K562 (cell line): ENCODE data around the gene ERCC6L. TPM values are rescaled to one million over a fixed set of nuclear protein-coding genes. Genes with fewer than 3 reads are reported as not detected.

Source experiments
- ATAC-seq: fragments of 200-7000 bp; cut with Tn5 transposase; 3 replicates; pipeline ENCODE4 v1.9.1; 2020; ENCODE audit warnings: moderate library complexity
- BruUV-seq: library from RNA; stranded (reverse); fragments of 400-500 nt; replicated peaks from 2 replicates; lab custom pipeline; 2021; lab: Mats Ljungman, UMichigan
- CTCF ChIA-PET: fragments of 300-600 bp; formaldehyde crosslinking; extraction: SDS; loops from one replicate; lab custom pipeline; 2021; ENCODE audit warnings: low intra/inter-chr PET ratio; lab: Yijun Ruan, JAX
- POLR2A ChIA-PET: fragments of 300-600, 350-650 bp; sonication (Branson Sonifier 250); formaldehyde crosslinking; extraction: SDS; loops from one replicate; lab custom pipeline; 2021; ENCODE audit warnings: antibody characterized with exemption, inconsistent platforms; lab: Yijun Ruan, JAX
- DNase-seq, 4 experiments: peaks; one replicate each; pipeline versions ENCODE4 v3.0.0 to v3.0.0-alpha.2; 2011 to 2018; ENCODE audit warnings: low spot score in 3 of 4, mixed read lengths in 3 of 4; ENCODE audit errors: extremely low read depth in 1 of 4
- FAIRE-seq: peaks from 2 replicates; lab custom pipeline; 2011; peaks lifted over from hg19 to GRCh38; lab: Jason Lieb, UNC
- H2AFZ ChIP-seq: 2 replicates; pipeline ENCODE4 v1.6.0; 2011; ENCODE audit warnings: low read depth, low read length, control low read depth, inconsistent platforms
- H3K27ac ChIP-seq: fragments of 200-600 bp; 3 replicates; pipeline ENCODE4 v1.8.0; 2011; ENCODE audit warnings: low read depth, mild to moderate bottlenecking, control low read depth, inconsistent platforms, low read length, moderate library complexity, mixed read lengths; ENCODE audit errors: extremely low read depth
- H3K27me3 ChIP-seq, 2 experiments: fragments of 300-600 bp in 1 of 2; 2 replicates in 1 of 2; 3 replicates in 1 of 2; pipeline versions ENCODE4 v1.6.0 to v1.8.0; 2011; ENCODE audit warnings: inconsistent platforms in 2 of 2, low read length in 2 of 2, mild to moderate bottlenecking in 1 of 2, mixed read lengths in 1 of 2, moderate library complexity in 1 of 2; ENCODE audit not compliant: control insufficient read depth in 2 of 2, insufficient read depth in 2 of 2
- H3K36me3 ChIP-seq: fragments of 300-600 bp; 3 replicates; pipeline ENCODE4 v1.8.0; 2011; ENCODE audit warnings: mild to moderate bottlenecking, low read length, inconsistent platforms; ENCODE audit not compliant: control insufficient read depth, insufficient read depth
- H3K4me1 ChIP-seq, 2 experiments: fragments of 200-600 bp in 1 of 2; replicated peaks in 1 of 2; 2 replicates in 1 of 2; 3 replicates in 1 of 2; pipeline versions ENCODE4 v1.5.1 to v1.8.0; 2011; ENCODE audit warnings: inconsistent platforms in 2 of 2, low read length in 2 of 2, mild to moderate bottlenecking in 1 of 2, mixed read lengths in 1 of 2, moderate library complexity in 1 of 2; ENCODE audit not compliant: control insufficient read depth in 2 of 2, insufficient read depth in 2 of 2
- H3K4me2 ChIP-seq: 2 replicates; pipeline ENCODE4 v1.6.1; 2011; ENCODE audit warnings: low read length, control low read depth, inconsistent platforms, mixed read lengths; ENCODE audit not compliant: insufficient read depth
- H3K4me3 ChIP-seq: fragments of 200-600 bp; sonication (generic), shearing (Covaris generic); 2 replicates; pipeline ENCODE4 v1.5.1; 2016; ENCODE audit warnings: control low read depth, inconsistent platforms
- H3K79me2 ChIP-seq: fragments of 200-600 bp; 3 replicates; pipeline ENCODE4 v1.8.0; 2011; ENCODE audit warnings: low read length, inconsistent platforms; ENCODE audit not compliant: control insufficient read depth, insufficient read depth
- H3K9ac ChIP-seq, 2 experiments: 2 replicates each; pipeline versions ENCODE4 v1.6.0 to v1.6.1; 2011; ENCODE audit warnings: low read depth in 2 of 2, low read length in 2 of 2, control low read depth in 1 of 2, inconsistent platforms in 1 of 2, mild to moderate bottlenecking in 1 of 2, mixed read lengths in 1 of 2; ENCODE audit not compliant: insufficient read depth in 1 of 2
- H3K9me1 ChIP-seq: one replicate; pipeline ENCODE4 v1.6.0; 2011; ENCODE audit warnings: inconsistent platforms, mild to moderate bottlenecking, low read length, moderate library complexity; ENCODE audit not compliant: control insufficient read depth, insufficient read depth
- H3K9me3 ChIP-seq: replicated peaks from 2 replicates; pipeline ENCODE4 v1.5.1; 2011; ENCODE audit warnings: low read depth, low read length, inconsistent platforms; ENCODE audit not compliant: control insufficient read depth, insufficient read depth
- H4K20me1 ChIP-seq: replicated peaks from 2 replicates; pipeline ENCODE4 v1.6.1; 2011; ENCODE audit warnings: low read length, inconsistent platforms, mixed read lengths; ENCODE audit not compliant: control insufficient read depth, insufficient read depth
- BCOR ChIP-seq: fragments of 450-650 bp; IDR thresholded peaks from 2 replicates; pipeline ENCODE4 v1.6.1; 2016
- CCNT2 ChIP-seq: IDR thresholded peaks from 2 replicates; pipeline ENCODE4 v1.6.1; 2011; ENCODE audit warnings: borderline replicate concordance, low read depth, mild to moderate bottlenecking, moderate library complexity, mixed read lengths, low read length; ENCODE audit not compliant: insufficient read length; ENCODE audit errors: extremely low read depth
- HOXB6 ChIP-seq: fragments of 250-450 bp; sonication (Bioruptor Pico); IDR thresholded peaks from 2 replicates; pipeline ENCODE4 v1.5.1; 2022; ENCODE audit warnings: mild to moderate bottlenecking, borderline replicate concordance
- POLR2A ChIP-seq: fragments of 450-650 bp; conservative IDR thresholded peaks from 2 replicates; pipeline ENCODE4 v1.6.1; 2016
- ZNF140 ChIP-seq: fragments of 250-450 bp; sonication (Bioruptor Pico); IDR thresholded peaks from 2 replicates; pipeline ENCODE4 v1.8.0; 2021; ENCODE audit warnings: moderate library complexity, mild to moderate bottlenecking, inconsistent platforms
- ZNF224 ChIP-seq: sonication (generic); formaldehyde crosslinking; IDR thresholded peaks from 2 replicates; pipeline ENCODE4 v1.8.0; 2022; ENCODE audit warnings: mild to moderate bottlenecking, missing genetic modification reagents
- WGBS: fragments of 100-300 bp; shearing (Covaris generic); methylation state at CpG from one replicate; pipeline ENCODE4 v1.1.6; 2016; ENCODE audit warnings: low coverage, mixed read lengths; ENCODE audit not compliant: insufficient coverage; ENCODE audit errors: missing lambda C conversion rate; 5-methylcytosine and 5-hydroxymethylcytosine counted together
- in situ Hi-C: fragments of 300-500 bp; cut with MboI; formaldehyde crosslinking; loops from 4 replicates; pipeline ENCODE4 v1.15.0; 2018; ENCODE audit warnings: inconsistent platforms, mixed read lengths
- intact Hi-C: fragments of 100-400 bp; cut with micrococcal nuclease; formaldehyde crosslinking; loops from 2 replicates; pipeline ENCODE4 v1.14.2; 2022
- polyA plus RNA-seq, 8 experiments: library from polyadenylated mRNA; depleted of rRNA in 4 of 8; stranded (reverse) in 5 of 8; unstranded in 3 of 8; fragments of >200 nt; fragmentation: Nextera tagmentation in 2 of 8; fragmentation: Illumina TruSeq in 1 of 8; extraction: Ambion mirVana in 2 of 8; extraction: Trizol in 1 of 8; gene quantifications; 2 replicates each; pipeline versions ENCODE4 v1.2.1 to v1.2.3, GENCODE V29; 2011 to 2014; ENCODE audit warnings: inconsistent platforms in 1 of 8, missing spikeins in 1 of 8
- total RNA-seq, 7 experiments: library from RNA; depleted of rRNA in 6 of 7; stranded (reverse); fragments of >200 nt in 6 of 7; fragmentation: Illumina TruSeq in 2 of 7; extraction: Trizol in 2 of 7; gene quantifications; 2 replicates each; pipeline versions ENCODE4 v1.2.1 to v1.2.3, GENCODE V29; 2011 to 2021; ENCODE audit warnings: low replicate concordance in 1 of 7
- TF ChIP-seq, protein P1 (sequence below): fragments of 450-650 bp; IDR thresholded peaks from 2 replicates; pipeline ENCODE4 v1.6.1; 2016; ENCODE audit warnings: low read depth, mild to moderate bottlenecking, moderate library complexity
- TF ChIP-seq, protein P2 (sequence below): sonication (generic); formaldehyde crosslinking; IDR thresholded peaks from 2 replicates; pipeline ENCODE4 v1.8.0; 2023; ENCODE audit warnings: missing genetic modification reagents, mild to moderate bottlenecking, borderline replicate concordance
- TF ChIP-seq, protein P3 (sequence below): fragments of 250-450 bp; sonication (Bioruptor Pico); IDR thresholded peaks from 2 replicates; pipeline ENCODE4 v1.8.0; 2022; ENCODE audit warnings: moderate library complexity, mild to moderate bottlenecking, inconsistent platforms

The ERCC6L gene
- total and polyA plus RNA-seq, 9 of the 15 experiments (the other 6 are each of a cell fraction or from before 2014, with no cell fraction given) = 6.4 to 17.4 (median 11.9) TPM

DNA sequence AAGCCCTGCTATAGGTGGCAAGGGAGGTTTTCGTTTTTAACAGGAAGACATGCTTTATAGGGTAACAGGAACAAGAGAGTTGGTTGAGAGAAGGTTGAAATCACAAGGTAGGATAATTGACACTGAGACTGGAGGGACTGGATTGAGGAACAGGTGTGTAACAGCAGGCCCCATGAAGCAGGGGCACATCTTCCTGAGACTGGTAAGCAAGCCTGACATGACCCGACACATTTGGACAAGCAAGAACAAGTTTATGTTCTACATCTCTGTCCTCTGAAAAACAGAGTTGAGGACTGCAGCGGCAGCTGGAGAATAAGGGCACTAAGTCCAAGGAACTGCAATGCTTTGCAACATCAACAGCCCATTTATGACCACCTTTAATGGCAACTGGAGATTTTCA lies 33.0 kb upstream of the ERCC6L start:
- intact Hi-C loops (no loop called here), in situ Hi-C loops (no loop called here)
- no peak for ATAC-seq
- Histone ChIP-seq H3K9ac (no peak overlapping the region), H4K20me1 (peaks cover 10% of the 10 kb centered on the region; the same call in 1 of the 2 replicates), H3K9me3 (no peaks in the 10 kb centered on the region), H3K4me3 (no peak overlapping the region), H3K79me2 (peaks cover 42% of the 10 kb centered on the region), H2AFZ (no peak overlapping the region), H3K27me3 (no peaks in the 10 kb centered on the region), H3K4me2 (no peak overlapping the region), H3K9me1 (no peaks in the 10 kb centered on the region), H3K4me1 (peaks cover 0 to 11% of the 10 kb centered on the region in 2 experiments; a peak in 2 of 5 replicates), H3K27ac (no peak overlapping the region), H3K36me3 (peaks cover 93% of the 10 kb centered on the region)
- ChIA-PET POLR2A (no interaction called here), CTCF (no interaction called here)
- no TSS peak for BruUV-seq
- no peak for DNase-seq
- no peak for TF ChIP-seq CCNT2
- TF ChIP-seq BCOR = no peak
- TF ChIP-seq ZNF140 = no peak
- no peak for TF ChIP-seq HOXB6 (CRISPR knock-in tag)
- TF ChIP-seq, protein P1, sequence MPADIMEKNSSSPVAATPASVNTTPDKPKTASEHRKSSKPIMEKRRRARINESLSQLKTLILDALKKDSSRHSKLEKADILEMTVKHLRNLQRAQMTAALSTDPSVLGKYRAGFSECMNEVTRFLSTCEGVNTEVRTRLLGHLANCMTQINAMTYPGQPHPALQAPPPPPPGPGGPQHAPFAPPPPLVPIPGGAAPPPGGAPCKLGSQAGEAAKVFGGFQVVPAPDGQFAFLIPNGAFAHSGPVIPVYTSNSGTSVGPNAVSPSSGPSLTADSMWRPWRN = no peak
- TF ChIP-seq, protein P2, sequence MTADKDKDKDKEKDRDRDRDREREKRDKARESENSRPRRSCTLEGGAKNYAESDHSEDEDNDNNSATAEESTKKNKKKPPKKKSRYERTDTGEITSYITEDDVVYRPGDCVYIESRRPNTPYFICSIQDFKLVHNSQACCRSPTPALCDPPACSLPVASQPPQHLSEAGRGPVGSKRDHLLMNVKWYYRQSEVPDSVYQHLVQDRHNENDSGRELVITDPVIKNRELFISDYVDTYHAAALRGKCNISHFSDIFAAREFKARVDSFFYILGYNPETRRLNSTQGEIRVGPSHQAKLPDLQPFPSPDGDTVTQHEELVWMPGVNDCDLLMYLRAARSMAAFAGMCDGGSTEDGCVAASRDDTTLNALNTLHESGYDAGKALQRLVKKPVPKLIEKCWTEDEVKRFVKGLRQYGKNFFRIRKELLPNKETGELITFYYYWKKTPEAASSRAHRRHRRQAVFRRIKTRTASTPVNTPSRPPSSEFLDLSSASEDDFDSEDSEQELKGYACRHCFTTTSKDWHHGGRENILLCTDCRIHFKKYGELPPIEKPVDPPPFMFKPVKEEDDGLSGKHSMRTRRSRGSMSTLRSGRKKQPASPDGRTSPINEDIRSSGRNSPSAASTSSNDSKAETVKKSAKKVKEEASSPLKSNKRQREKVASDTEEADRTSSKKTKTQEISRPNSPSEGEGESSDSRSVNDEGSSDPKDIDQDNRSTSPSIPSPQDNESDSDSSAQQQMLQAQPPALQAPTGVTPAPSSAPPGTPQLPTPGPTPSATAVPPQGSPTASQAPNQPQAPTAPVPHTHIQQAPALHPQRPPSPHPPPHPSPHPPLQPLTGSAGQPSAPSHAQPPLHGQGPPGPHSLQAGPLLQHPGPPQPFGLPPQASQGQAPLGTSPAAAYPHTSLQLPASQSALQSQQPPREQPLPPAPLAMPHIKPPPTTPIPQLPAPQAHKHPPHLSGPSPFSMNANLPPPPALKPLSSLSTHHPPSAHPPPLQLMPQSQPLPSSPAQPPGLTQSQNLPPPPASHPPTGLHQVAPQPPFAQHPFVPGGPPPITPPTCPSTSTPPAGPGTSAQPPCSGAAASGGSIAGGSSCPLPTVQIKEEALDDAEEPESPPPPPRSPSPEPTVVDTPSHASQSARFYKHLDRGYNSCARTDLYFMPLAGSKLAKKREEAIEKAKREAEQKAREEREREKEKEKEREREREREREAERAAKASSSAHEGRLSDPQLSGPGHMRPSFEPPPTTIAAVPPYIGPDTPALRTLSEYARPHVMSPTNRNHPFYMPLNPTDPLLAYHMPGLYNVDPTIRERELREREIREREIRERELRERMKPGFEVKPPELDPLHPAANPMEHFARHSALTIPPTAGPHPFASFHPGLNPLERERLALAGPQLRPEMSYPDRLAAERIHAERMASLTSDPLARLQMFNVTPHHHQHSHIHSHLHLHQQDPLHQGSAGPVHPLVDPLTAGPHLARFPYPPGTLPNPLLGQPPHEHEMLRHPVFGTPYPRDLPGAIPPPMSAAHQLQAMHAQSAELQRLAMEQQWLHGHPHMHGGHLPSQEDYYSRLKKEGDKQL (CRISPR knock-in tag) = no peak
- TF ChIP-seq, protein P3, sequence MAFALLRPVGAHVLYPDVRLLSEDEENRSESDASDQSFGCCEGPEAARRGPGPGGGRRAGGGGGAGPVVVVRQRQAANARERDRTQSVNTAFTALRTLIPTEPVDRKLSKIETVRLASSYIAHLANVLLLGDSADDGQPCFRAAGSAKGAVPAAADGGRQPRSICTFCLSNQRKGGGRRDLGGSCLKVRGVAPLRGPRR (CRISPR knock-in tag) = no peak
- 0 out of 2 replicates have a peak, but pooled peaks have one; percentile 26 for TF ChIP-seq POLR2A
- TF ChIP-seq ZNF224 = no peak
- WGBS = 81% methylated on average over 3 of the region's 3 CpGs
- FAIRE-seq = no peak
